ENCODE measurements around the gene LINC01488.

Gene LINC01488

GRCh38 chr11:69534166-69534530, 52.7 kb downstream of the LINC01488 start:
- DNase-seq, result no peak

DNA sequence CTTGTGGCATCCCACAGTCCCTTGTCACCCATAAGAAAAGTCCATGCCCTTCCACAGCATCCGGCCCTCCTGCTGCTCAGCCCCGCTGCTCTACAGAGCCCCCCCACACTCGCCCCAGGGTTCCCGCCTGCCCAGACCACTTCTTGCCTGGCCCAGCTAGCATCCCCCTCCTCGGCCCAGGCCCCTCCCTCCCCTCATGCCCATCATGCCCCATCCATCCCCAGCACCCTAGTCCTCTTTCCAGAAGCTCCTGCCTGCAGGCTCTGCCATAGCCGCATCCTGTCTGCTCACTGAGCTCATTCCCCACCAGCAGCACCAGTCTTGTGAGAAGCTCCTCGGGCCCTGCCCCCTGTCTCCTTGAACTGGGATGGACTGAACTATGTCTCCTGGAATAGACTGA, 54.4 kb downstream of the LINC01488 start:
- DNase-seq, result no peak

DNA sequence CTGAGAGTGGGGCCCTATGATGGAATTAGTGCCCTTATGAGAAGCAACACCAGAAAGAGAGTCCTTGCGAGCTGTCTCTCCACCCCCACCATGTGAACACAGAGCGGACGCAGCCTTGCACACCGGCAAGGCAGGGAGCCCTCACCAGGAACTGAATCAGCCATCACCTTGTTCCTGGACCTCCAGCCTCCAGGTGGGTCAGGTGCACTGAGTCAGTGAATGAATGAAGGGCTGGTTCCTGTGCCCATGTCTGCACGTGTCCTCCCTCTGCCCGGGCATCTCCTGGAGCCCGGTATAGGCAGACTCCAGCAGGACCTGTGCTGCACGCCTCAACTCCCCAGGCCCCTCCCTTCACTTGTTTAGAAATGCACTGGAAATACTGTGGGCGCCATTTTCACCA, 54.9 kb downstream of the LINC01488 start:
- no peak for DNase-seq

DNA sequence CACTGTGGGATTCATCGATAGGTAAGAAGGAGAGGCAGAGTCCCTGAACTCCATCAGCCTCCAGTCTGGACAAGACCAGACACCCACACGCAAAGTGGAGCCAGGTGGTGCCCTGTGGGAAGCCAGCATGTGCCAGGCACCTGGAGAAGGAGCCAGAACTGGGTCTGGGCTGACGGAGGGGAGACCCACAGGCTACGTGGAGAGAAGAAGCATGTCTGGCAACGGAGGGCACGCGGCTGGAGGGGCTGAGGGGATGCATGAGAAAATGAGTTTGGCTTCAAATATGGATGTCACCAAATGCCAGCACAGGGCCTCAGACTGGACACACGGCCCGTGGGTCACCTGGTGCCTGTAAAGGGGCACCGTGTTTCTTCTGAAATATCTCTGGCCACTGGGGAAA, 55.7 kb downstream of the LINC01488 start:
- no peak for DNase-seq

- no peak for DNase-seq
These were observed 56.6 kb downstream of the LINC01488 start for GRCh38 chr11:69537855-69538640.

- no peak for DNase-seq
These were observed 57.4 kb downstream of the LINC01488 start for GRCh38 chr11:69538854-69539253.

DNA sequence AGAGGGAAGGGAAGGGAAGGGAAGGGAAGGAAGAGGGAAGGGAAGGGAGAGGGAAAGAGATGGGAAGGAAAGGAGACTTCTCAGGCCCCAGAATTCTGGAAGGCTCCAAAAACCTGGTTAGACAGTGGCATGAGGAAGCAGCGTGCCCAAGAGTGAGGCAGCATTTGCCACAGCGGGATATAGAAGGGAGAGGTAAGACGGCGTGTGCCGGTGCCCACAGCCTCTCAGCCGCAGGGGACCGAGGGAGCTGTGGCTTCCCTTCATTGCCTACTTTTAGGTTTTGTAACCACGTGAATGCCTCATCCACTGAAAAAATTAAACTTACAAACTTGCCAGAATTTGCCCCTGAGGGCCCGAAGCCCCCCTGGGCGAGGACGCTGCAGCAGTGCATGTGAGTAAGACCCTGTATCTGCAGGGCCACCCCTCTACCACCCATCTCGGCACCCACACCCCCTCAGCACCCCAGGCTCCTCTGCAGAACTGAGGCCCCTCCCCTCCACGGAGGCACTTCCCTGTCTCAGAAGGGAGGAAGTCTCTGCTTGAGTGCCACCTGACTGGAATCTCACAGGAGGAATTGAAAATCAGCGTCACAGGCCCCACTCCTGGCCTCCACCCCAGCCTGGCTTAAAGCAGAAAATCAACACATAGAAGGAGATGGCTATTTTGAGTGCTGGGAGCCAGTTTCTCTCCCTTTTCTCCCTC, 58.1 kb downstream of the LINC01488 start:
- no peak for DNase-seq

GRCh38 chr11:69540118-69541000, 58.9 kb downstream of the LINC01488 start:
- no peak for DNase-seq

DNA sequence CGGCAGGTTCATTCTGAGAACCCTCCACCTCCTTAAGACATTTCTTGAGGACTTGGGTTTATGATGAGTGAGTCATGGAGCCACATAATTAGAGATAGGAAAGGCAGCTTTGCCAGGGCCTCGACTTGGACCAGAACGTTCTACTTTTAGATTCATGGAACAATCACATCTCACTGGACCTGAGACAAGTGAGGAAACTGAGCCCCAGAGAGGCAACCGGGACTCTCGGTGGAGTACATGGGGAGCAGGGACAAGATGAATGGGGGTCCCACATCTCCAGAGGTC, 59.5 kb downstream of the LINC01488 start:
- DNase-seq, result no peak

- DNase-seq, result no peak
These were observed 60.2 kb downstream of the LINC01488 start for GRCh38 chr11:69541501-69542313.

GRCh38 chr11:69542314-69543168, 61.1 kb downstream of the LINC01488 start:
- DNase-seq, result no peak
